PFSK-1 (cell line): ENCODE measurements around the gene PTMS.
A peak's percentile ranks its signal among the peaks of the same experiment; 100 is the strongest.

Experiments used
- FOXP2 ChIP-seq: optimal IDR thresholded peaks from 2 replicates; pipeline ENCODE3; 2011; ENCODE audit warnings: borderline replicate concordance, control low read depth, inconsistent platforms; ENCODE audit not compliant: insufficient read depth; ENCODE audit errors: extremely low read length, extremely low read depth
- POLR2AphosphoS5 ChIP-seq: IDR thresholded peaks from 2 replicates; pipeline ENCODE4 v1.6.1; 2012; ENCODE audit warnings: low read depth, mild to moderate bottlenecking, control low read depth, low read length, moderate library complexity
- SIN3A ChIP-seq: IDR thresholded peaks from 2 replicates; pipeline ENCODE4 v1.6.1; 2012; ENCODE audit warnings: mild to moderate bottlenecking, low read length, moderate library complexity, borderline replicate concordance; ENCODE audit not compliant: insufficient read depth
- TAF1 ChIP-seq: IDR thresholded peaks from 2 replicates; pipeline ENCODE4 v1.6.1; 2012; ENCODE audit warnings: low read length, control low read depth, borderline replicate concordance; ENCODE audit not compliant: insufficient read depth
- TF ChIP-seq, protein P1 (sequence below), 2 experiments: IDR thresholded peaks; 2 replicates each; pipeline versions ENCODE4 v1.6.1 to v1.8.0; 2011 to 2012; ENCODE audit warnings: low read depth in 2 of 2, low read length in 2 of 2, control low read depth in 1 of 2, inconsistent platforms in 1 of 2, mild to moderate bottlenecking in 1 of 2, moderate library complexity in 1 of 2; ENCODE audit not compliant: insufficient read depth in 1 of 2

PTMS gene

DNA sequence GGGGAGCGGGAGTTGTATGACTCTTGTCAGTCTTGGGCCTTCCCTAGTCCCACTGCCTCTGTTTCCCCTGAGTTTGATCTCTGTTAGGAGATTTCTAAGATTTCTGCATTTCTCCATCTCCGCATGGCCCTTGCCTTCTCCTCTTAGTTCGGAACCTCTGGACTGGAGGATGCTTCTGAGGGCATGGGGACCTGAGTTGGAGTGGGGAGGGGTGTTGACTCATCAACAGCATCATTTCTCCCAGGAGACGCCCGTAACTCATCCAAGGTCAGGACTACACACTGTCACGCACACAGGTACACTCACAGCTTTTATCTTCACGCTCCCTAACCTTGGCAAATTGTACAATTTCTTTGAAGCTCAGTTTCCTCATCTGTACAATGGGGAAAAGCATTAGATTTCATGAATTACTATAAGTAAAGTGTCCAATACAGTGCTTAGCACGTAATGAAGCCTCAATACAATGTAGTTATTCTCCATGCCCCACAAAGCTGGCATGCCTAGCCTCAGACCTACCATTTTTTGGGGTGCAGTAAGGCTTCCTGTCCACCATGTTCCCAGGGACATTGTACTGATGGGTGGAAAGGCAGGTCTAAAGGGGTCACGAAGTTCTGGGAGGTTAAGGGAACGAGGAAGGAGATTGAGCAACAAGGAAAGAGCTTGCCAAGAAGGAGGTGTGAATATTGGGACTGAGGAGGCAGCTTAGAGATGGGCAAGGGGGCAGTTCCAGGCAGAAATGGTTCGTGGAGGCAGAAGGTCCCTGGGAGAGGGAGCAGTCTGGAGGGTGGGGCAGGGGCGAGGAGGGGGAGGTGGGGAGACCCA is 5.6 kb downstream of the PTMS start:
- no peak for TF ChIP-seq FOXP2
- TF ChIP-seq SIN3A, result no peak
- peak; percentile 18; the same call in 1 of the 2 replicates for TF ChIP-seq POLR2AphosphoS5
- TF ChIP-seq, protein P1, sequence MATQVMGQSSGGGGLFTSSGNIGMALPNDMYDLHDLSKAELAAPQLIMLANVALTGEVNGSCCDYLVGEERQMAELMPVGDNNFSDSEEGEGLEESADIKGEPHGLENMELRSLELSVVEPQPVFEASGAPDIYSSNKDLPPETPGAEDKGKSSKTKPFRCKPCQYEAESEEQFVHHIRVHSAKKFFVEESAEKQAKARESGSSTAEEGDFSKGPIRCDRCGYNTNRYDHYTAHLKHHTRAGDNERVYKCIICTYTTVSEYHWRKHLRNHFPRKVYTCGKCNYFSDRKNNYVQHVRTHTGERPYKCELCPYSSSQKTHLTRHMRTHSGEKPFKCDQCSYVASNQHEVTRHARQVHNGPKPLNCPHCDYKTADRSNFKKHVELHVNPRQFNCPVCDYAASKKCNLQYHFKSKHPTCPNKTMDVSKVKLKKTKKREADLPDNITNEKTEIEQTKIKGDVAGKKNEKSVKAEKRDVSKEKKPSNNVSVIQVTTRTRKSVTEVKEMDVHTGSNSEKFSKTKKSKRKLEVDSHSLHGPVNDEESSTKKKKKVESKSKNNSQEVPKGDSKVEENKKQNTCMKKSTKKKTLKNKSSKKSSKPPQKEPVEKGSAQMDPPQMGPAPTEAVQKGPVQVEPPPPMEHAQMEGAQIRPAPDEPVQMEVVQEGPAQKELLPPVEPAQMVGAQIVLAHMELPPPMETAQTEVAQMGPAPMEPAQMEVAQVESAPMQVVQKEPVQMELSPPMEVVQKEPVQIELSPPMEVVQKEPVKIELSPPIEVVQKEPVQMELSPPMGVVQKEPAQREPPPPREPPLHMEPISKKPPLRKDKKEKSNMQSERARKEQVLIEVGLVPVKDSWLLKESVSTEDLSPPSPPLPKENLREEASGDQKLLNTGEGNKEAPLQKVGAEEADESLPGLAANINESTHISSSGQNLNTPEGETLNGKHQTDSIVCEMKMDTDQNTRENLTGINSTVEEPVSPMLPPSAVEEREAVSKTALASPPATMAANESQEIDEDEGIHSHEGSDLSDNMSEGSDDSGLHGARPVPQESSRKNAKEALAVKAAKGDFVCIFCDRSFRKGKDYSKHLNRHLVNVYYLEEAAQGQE (IDR thresholded peaks at IDR 0.05; ENCODE audit: insufficient read depth in 1 of 2, low read depth in 2 of 2, low read length in 2 of 2), result no peak
- TF ChIP-seq TAF1, result no peak

DNA sequence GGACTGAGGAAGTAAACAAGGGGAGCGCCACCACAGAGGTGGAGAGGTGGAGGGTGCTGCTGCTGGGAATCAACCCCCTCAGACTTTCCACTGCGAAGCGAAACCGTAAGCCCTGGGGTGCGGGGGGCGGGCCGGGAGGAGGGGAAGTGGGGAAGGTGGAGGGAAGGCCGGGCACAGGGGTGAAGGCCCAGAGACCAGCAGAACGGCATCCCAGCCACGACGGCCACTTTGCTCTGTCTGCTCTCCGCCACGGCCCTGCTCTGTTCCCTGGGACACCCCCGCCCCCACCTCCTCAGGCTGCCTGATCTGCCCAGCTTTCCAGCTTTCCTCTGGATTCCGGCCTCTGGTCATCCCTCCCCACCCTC is 6.2 kb downstream of the PTMS start, which contains the start of gene LAG3:
Gene LAG3 (plus strand): TSS at position 190 of the 365 bp plus-strand sequence. CDS start 333 bp downstream, outside the sequence.
- TF ChIP-seq FOXP2 (no peak), POLR2AphosphoS5 (0 out of 2 replicates have a peak, but pooled peaks have one; percentile 3)

DNA sequence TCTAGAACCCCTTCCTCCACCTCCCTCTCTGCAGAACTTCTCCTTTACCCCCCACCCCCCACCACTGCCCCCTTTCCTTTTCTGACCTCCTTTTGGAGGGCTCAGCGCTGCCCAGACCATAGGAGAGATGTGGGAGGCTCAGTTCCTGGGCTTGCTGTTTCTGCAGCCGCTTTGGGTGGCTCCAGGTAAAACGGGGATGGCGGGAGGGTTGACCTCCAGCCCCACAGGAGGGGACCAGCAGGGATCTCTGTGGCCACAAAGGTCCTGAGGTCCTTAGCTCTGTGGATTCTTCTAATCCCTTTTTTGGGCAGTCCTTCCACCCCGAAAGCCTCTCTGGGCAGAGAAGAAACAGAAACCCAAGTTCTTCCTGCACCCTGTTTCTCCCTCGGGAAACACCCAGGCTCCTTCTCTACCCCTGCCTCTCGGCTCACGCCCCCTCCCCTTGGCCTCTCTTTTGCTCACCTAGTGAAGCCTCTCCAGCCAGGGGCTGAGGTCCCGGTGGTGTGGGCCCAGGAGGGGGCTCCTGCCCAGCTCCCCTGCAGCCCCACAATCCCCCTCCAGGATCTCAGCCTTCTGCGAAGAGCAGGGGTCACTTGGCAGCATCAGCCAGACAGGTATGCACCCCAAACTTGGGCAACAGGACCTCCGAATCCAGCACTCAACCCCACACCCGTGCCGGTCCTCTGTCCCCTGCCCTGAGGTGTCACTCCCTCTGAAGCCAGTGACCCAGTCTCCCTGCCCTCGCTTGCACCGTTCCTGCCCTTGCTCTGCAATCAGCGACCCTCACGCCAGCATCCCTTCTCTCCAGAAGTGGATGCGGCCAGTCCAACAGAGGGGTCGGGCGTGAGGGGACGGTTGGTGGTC is 6.8 kb downstream of the PTMS start:
- no peak for TF ChIP-seq TAF1
- no peak for TF ChIP-seq POLR2AphosphoS5
- no peak for TF ChIP-seq SIN3A
- TF ChIP-seq, protein P1 (IDR thresholded peaks at IDR 0.05; ENCODE audit: insufficient read depth in 1 of 2, low read depth in 2 of 2, low read length in 2 of 2), result no peak
- no peak for TF ChIP-seq FOXP2

DNA sequence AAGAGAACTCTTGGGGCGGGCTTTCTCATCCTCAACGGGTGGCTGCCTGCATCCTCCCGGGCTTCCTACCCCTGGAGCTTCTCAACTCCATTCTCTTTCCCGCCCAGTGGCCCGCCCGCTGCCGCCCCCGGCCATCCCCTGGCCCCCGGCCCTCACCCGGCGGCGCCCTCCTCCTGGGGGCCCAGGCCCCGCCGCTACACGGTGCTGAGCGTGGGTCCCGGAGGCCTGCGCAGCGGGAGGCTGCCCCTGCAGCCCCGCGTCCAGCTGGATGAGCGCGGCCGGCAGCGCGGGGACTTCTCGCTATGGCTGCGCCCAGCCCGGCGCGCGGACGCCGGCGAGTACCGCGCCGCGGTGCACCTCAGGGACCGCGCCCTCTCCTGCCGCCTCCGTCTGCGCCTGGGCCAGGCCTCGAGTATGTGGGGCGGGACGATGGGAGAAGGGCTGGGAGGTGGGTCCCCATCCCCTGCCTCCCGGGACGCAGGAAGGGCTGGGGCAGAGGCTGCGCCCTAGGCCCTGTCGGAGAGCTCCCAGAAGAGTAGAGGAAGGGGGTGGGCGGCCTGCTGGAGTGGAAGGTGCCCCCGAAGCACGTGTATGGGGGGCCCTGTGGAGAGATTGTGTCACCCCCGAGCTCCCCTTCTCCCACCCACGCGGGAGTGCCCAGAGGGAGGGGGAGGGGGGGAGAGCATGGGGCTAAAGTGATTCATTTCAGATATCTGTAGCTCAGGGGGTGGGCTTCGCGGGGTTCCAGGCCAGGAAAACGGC is 7.6 kb downstream of the PTMS start:
- TF ChIP-seq POLR2AphosphoS5, result no peak
- TF ChIP-seq TAF1, result no peak

DNA sequence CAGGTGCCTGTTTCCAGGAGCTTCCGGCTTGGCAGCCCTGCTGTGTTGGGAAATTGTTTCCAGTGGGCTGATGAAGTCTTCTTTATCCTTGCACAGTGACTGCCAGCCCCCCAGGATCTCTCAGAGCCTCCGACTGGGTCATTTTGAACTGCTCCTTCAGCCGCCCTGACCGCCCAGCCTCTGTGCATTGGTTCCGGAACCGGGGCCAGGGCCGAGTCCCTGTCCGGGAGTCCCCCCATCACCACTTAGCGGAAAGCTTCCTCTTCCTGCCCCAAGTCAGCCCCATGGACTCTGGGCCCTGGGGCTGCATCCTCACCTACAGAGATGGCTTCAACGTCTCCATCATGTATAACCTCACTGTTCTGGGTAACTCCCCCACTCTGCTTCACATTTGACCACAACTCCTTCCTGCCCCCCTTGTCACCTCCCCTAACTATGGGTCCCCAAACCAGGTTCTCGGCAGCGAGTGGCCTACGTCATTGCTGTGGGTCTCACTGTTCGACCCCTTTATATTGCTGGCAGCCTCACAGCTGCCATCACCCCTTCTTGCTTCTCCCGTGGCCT is 8.4 kb downstream of the PTMS start:
- TF ChIP-seq POLR2AphosphoS5 (no peak), TAF1 (no peak), SIN3A (no peak)
- TF ChIP-seq, protein P1 (IDR thresholded peaks at IDR 0.05; ENCODE audit: insufficient read depth in 1 of 2, low read depth in 2 of 2, low read length in 2 of 2), result no peak
